Right atrium auricular region (tissue), 2 donors: ENCODE measurements around the gene KANSL3. TPM values are rescaled to one million over a fixed set of nuclear protein-coding genes. Genes with fewer than 3 reads are reported as not detected.

ENCODE experiments used
- DNase-seq: peaks from one replicate; pipeline ENCODE4 v3.0.0-alpha.2; 2019; ENCODE audit warnings: low spot score
- H3K27ac ChIP-seq, 2 donors: fragments of 200-600 bp; sonication (generic); 1 replicate in 1 of 2; 2 replicates in 1 of 2; pipeline ENCODE4 v1.5.1; 2016 to 2019
- H3K27me3 ChIP-seq, 2 donors: fragments of 200-600 bp; sonication (generic); one replicate each; pipeline versions ENCODE4 v1.5.1 to v1.6.0; 2017 to 2019
- H3K36me3 ChIP-seq: fragments of 200-600 bp; sonication (generic); one replicate; pipeline ENCODE4 v1.5.1; 2016
- H3K4me1 ChIP-seq, 2 donors: fragments of 200-600 bp; sonication (generic); one replicate each; pipeline versions ENCODE4 v1.5.1 to v1.6.0; 2017 to 2019
- H3K4me3 ChIP-seq, 2 donors: fragments of 200-600 bp; sonication (generic); 1 replicate in 1 of 2; 2 replicates in 1 of 2; pipeline ENCODE4 v1.5.1; 2017 to 2019; ENCODE audit warnings: mild to moderate bottlenecking in 1 of 2, moderate library complexity in 1 of 2
- H3K9me3 ChIP-seq, 2 donors: fragments of 200-600 bp; sonication (generic); one replicate each; pipeline ENCODE4 v1.5.1; 2019
- CTCF ChIP-seq, 2 donors: fragments of 200-600 bp; sonication (generic); IDR thresholded peaks; one replicate each; pipeline ENCODE4 v1.5.1; 2019; ENCODE audit warnings: antibody characterized with exemption in 2 of 2
- total RNA-seq, 2 donors: library from RNA; depleted of rRNA; stranded (reverse); fragments of >200 nt; gene quantifications; one replicate each; pipeline ENCODE4 v1.1.0, GENCODE V29; 2016

KANSL3 gene
- total RNA-seq, 2 donors from 2014 or later, result 27.3 to 29.4 TPM

GRCh38 chr2:96625571-96626552 is 12.2 kb downstream of the KANSL3 start:
- Histone ChIP-seq H3K27ac (no peak overlapping the region), H3K36me3 (peaks cover 31% of the 10 kb centered on the region), H3K27me3 (no peaks in the 10 kb centered on the region), H3K9me3 (no peaks in the 10 kb centered on the region), H3K4me1 (peaks cover 0 to 23% of the 10 kb centered on the region in 2 donors), H3K4me3 (no peak overlapping the region)
- no peak for TF ChIP-seq CTCF (IDR thresholded peaks at IDR 0.05)
- no peak for DNase-seq

- no peak for DNase-seq
- TF ChIP-seq CTCF (IDR thresholded peaks at IDR 0.05), result no peak
- Histone ChIP-seq H3K4me3 (no peak overlapping the region), H3K9me3 (no peaks in the 10 kb centered on the region), H3K27ac (no peak overlapping the region), H3K36me3 (peaks cover 28% of the 10 kb centered on the region), H3K4me1 (peaks cover 0 to 22% of the 10 kb centered on the region in 2 donors), H3K27me3 (no peaks in the 10 kb centered on the region)
Observed at GRCh38 chr2:96623116-96623515, 15.0 kb downstream of the KANSL3 start.

- DNase-seq, result no peak
- Histone ChIP-seq H3K27me3 (no peaks in the 10 kb centered on the region), H3K9me3 (no peaks in the 10 kb centered on the region), H3K27ac (no peak overlapping the region), H3K4me3 (no peak overlapping the region), H3K4me1 (peaks cover 0 to 22% of the 10 kb centered on the region in 2 donors), H3K36me3 (peaks cover 24% of the 10 kb centered on the region)
- TF ChIP-seq CTCF (IDR thresholded peaks at IDR 0.05), result no peak
Observed at GRCh38 chr2:96622544-96622943, 15.6 kb downstream of the KANSL3 start.

- H3K9me3 ChIP-seq, result no peaks in the 10 kb centered on the region
- peaks cover 0 to 15% of the 10 kb centered on the region in 2 donors for H3K4me1 ChIP-seq
- DNase-seq, result no peak
- peak overlapping the region in 1 of 2 donors; percentile 24 for H3K27ac ChIP-seq
- no peaks in the 10 kb centered on the region for H3K27me3 ChIP-seq
- no peak overlapping the region for H3K4me3 ChIP-seq
- H3K36me3 ChIP-seq, result peaks cover 31% of the 10 kb centered on the region
- no peak for TF ChIP-seq CTCF (IDR thresholded peaks at IDR 0.05)
Observed at GRCh38 chr2:96618596-96619283, 19.4 kb downstream of the KANSL3 start.

GRCh38 chr2:96617012-96617411 is 21.1 kb downstream of the KANSL3 start:
- H3K27me3 ChIP-seq, result no peaks in the 10 kb centered on the region
- no peak for TF ChIP-seq CTCF (IDR thresholded peaks at IDR 0.05)
- no peak overlapping the region for H3K4me3 ChIP-seq
- H3K4me1 ChIP-seq, result peaks cover 0 to 15% of the 10 kb centered on the region in 2 donors
- H3K36me3 ChIP-seq, result peaks cover 48% of the 10 kb centered on the region
- H3K9me3 ChIP-seq, result no peaks in the 10 kb centered on the region
- H3K27ac ChIP-seq, result peak overlapping the region in 1 of 2 donors; percentile 2
- DNase-seq, result no peak
